Smooth muscle cell of the brain vasculature (primary cell): ENCODE results near the gene CPLX1.
A peak's percentile ranks its signal among the peaks of the same experiment; 100 is the strongest.
"Not testable (repeated sequence)": the region's sequence is repeated elsewhere in the genome, so short reads cannot be mapped to it uniquely, and the experiment has no call there.

ENCODE experiments used
- DNase-seq: peaks from one replicate; pipeline ENCODE4 v3.0.0-alpha.2; 2012; ENCODE audit warnings: low read depth, low spot score

CPLX1 gene

GRCh38 chr4:760616-761015, 65.3 kb downstream of the CPLX1 start:
- no peak for DNase-seq

GRCh38 chr4:759810-760209, 66.1 kb downstream of the CPLX1 start:
- not testable (repeated sequence) for DNase-seq

- DNase-seq, result no peak
These were observed 68.8 kb downstream of the CPLX1 start for GRCh38 chr4:757111-757510.

GRCh38 chr4:754221-755120, 71.5 kb downstream of the CPLX1 start:
- no peak for DNase-seq

- not testable (repeated sequence) for DNase-seq
These were observed 72.7 kb downstream of the CPLX1 start for GRCh38 chr4:753186-753585.

- no peak for DNase-seq
These were observed 73.6 kb downstream of the CPLX1 start for GRCh38 chr4:752196-752861.

- DNase-seq, result no peak
These were observed 74.3 kb downstream of the CPLX1 start for GRCh38 chr4:751676-752075.

- DNase-seq, result peak; percentile 64
These were observed 75.9 kb downstream of the CPLX1 start for GRCh38 chr4:749698-750666.

- no peak for DNase-seq
These were observed 77.5 kb downstream of the CPLX1 start for GRCh38 chr4:748461-748860.

- no peak for DNase-seq
These were observed 78.3 kb downstream of the CPLX1 start for GRCh38 chr4:747546-748170.

- DNase-seq, result no peak
These were observed 81.6 kb downstream of the CPLX1 start for GRCh38 chr4:744212-744841.

- no peak for DNase-seq
These were observed 82.3 kb downstream of the CPLX1 start for GRCh38 chr4:743463-744211.

GRCh38 chr4:742742-743311, 83.1 kb downstream of the CPLX1 start:
- DNase-seq, result no peak

GRCh38 chr4:742096-742741, 83.7 kb downstream of the CPLX1 start:
- DNase-seq, result no peak

GRCh38 chr4:740656-741282, 85.2 kb downstream of the CPLX1 start:
- DNase-seq, result no peak

GRCh38 chr4:740011-740410, 85.9 kb downstream of the CPLX1 start:
- no peak for DNase-seq

- no peak for DNase-seq
These were observed 86.4 kb downstream of the CPLX1 start for GRCh38 chr4:739569-739968.

GRCh38 chr4:738781-739280, 87.1 kb downstream of the CPLX1 start:
- DNase-seq, result no peak

GRCh38 chr4:736561-736960, 89.4 kb downstream of the CPLX1 start:
- not testable (repeated sequence) for DNase-seq
